GM12878 (cell line): ENCODE data around the gene DEF6. TPM values are rescaled to one million over a fixed set of nuclear protein-coding genes. Genes with fewer than 3 reads are reported as not detected.

Experiments
- ATAC-seq: fragments of 200-7000 bp; cut with Tn5 transposase; 3 replicates; pipeline ENCODE4 v1.9.1; 2020; ENCODE audit warnings: mild to moderate bottlenecking, moderate library complexity
- BruUV-seq: library from RNA; stranded (reverse); fragments of 400-500 nt; replicated peaks from 2 replicates; lab custom pipeline; 2021; lab: Mats Ljungman, UMichigan
- CTCF ChIA-PET: fragments of 300-600 bp; sonication (Branson Sonifier 250); formaldehyde crosslinking; extraction: SDS; loops from one replicate; lab custom pipeline; 2021; ENCODE audit warnings: inconsistent platforms; lab: Yijun Ruan, JAX
- POLR2A ChIA-PET: fragments of 350-600 bp; formaldehyde crosslinking; extraction: SDS; loops from one replicate; lab custom pipeline; 2021; ENCODE audit warnings: inconsistent platforms; lab: Charles Lee
- RAD21 ChIA-PET: fragments of 300-600 bp; sonication (Branson Sonifier 250); formaldehyde crosslinking; loops from one replicate; lab custom pipeline; 2023; ENCODE audit warnings: antibody characterized with exemption; ENCODE audit not compliant: unreplicated experiment; lab: Charles Lee
- SMC1A ChIA-PET: fragments of 300-600 bp; sonication (Branson Sonifier 250); formaldehyde crosslinking; loops from one replicate; lab custom pipeline; 2023; ENCODE audit not compliant: unreplicated experiment, uncharacterized antibody; lab: Charles Lee
- DNase-seq: peaks from one replicate; pipeline ENCODE4 v3.0.0-alpha.2; 2011; ENCODE audit warnings: low read depth, low spot score
- FAIRE-seq: peaks from 3 replicates; lab custom pipeline; 2011; peaks lifted over from hg19 to GRCh38; lab: Jason Lieb, UNC
- H2AFZ ChIP-seq: 2 replicates; pipeline ENCODE4 v1.6.0; 2011; ENCODE audit warnings: low read depth, low read length, control low read depth; ENCODE audit not compliant: control insufficient read depth
- H3K27ac ChIP-seq: 2 replicates; pipeline ENCODE4 v1.5.1; 2011; ENCODE audit warnings: control low read depth; ENCODE audit not compliant: control insufficient read depth, insufficient read depth
- H3K27me3 ChIP-seq, 2 experiments: replicated peaks in 1 of 2; 2 replicates each; pipeline versions ENCODE4 v1.6.0 to v1.6.1; 2011; ENCODE audit warnings: low read length in 1 of 2; ENCODE audit not compliant: control insufficient read depth in 2 of 2, insufficient read depth in 2 of 2
- H3K36me3 ChIP-seq, 2 experiments: 2 replicates each; pipeline ENCODE4 v1.5.1; 2011; ENCODE audit warnings: low read length in 1 of 2; ENCODE audit not compliant: control insufficient read depth in 2 of 2, insufficient read depth in 2 of 2
- H3K4me1 ChIP-seq: 2 replicates; pipeline ENCODE4 v1.6.1; 2011; ENCODE audit warnings: mild to moderate bottlenecking, low read length, moderate library complexity, mixed read lengths; ENCODE audit not compliant: control insufficient read depth, insufficient read depth
- H3K4me2 ChIP-seq: 2 replicates; pipeline ENCODE4 v1.6.0; 2011; ENCODE audit warnings: control low read depth; ENCODE audit not compliant: control insufficient read depth, insufficient read depth
- H3K4me3 ChIP-seq: fragments of 200-600 bp; sonication (generic); 2 replicates; pipeline ENCODE4 v1.5.1; 2016
- H3K79me2 ChIP-seq: 2 replicates; pipeline ENCODE4 v1.6.0; 2011; ENCODE audit warnings: low read length; ENCODE audit not compliant: control insufficient read depth, insufficient read depth
- H3K9ac ChIP-seq: 2 replicates; pipeline ENCODE4 v1.8.0; 2011; ENCODE audit warnings: low read length, control low read depth, mixed read lengths; ENCODE audit not compliant: control insufficient read depth, insufficient read depth
- H3K9me3 ChIP-seq: replicated peaks from 3 replicates; pipeline ENCODE4 v1.5.1; 2011; ENCODE audit warnings: mild to moderate bottlenecking, low read length; ENCODE audit not compliant: control insufficient read depth, insufficient read depth
- H4K20me1 ChIP-seq: 2 replicates; pipeline ENCODE4 v1.6.0; 2011; ENCODE audit not compliant: control insufficient read depth, insufficient read depth
- CBX3 ChIP-seq: fragments of 200-600 bp; sonication (generic); IDR thresholded peaks from 2 replicates; pipeline ENCODE4 v1.6.1; 2016; ENCODE audit warnings: low read depth, borderline replicate concordance
- E2F4 ChIP-seq: IDR thresholded peaks from 2 replicates; pipeline ENCODE4 v1.6.1; 2012; ENCODE audit warnings: low read depth, low read length, improper control_type of control experiment
- HCFC1 ChIP-seq: fragments of 150-350 bp; IDR thresholded peaks from 2 replicates; pipeline ENCODE4 v1.6.1; 2014; ENCODE audit warnings: low read length
- IRF5 ChIP-seq: fragments of 450-650 bp; IDR thresholded peaks from 2 replicates; pipeline ENCODE4 v1.6.1; 2017; ENCODE audit warnings: borderline replicate concordance
- KDM1A ChIP-seq: fragments of 200-600 bp; sonication (generic); IDR thresholded peaks from 2 replicates; pipeline ENCODE4 v1.6.1; 2016; ENCODE audit warnings: borderline replicate concordance
- KLF5 ChIP-seq: fragments of 450-650 bp; IDR thresholded peaks from 2 replicates; pipeline ENCODE4 v1.6.1; 2014; ENCODE audit warnings: mild to moderate bottlenecking; ENCODE audit not compliant: partially characterized antibody
- MYB ChIP-seq: fragments of 150-350 bp; IDR thresholded peaks from 2 replicates; pipeline ENCODE4 v1.6.1; 2014; ENCODE audit warnings: mild to moderate bottlenecking, low read depth, low read length, borderline replicate concordance
- POLR2AphosphoS5 ChIP-seq: IDR thresholded peaks from 2 replicates; pipeline ENCODE4 v1.6.1; 2011; ENCODE audit warnings: mild to moderate bottlenecking, low read length, inconsistent platforms
- RCOR1 ChIP-seq: conservative IDR thresholded peaks from 2 replicates; pipeline ENCODE4 v1.6.1; 2012; ENCODE audit warnings: low read depth, low read length, improper control_type of control experiment
- TCF3 ChIP-seq: IDR thresholded peaks from 2 replicates; pipeline ENCODE4 v1.6.1; 2012; ENCODE audit warnings: low read depth, mild to moderate bottlenecking, low read length, borderline replicate concordance; ENCODE audit not compliant: insufficient read depth
- TCF7 ChIP-seq: IDR thresholded peaks from 2 replicates; pipeline ENCODE4 v1.6.1; 2014; ENCODE audit warnings: antibody characterized with exemption, borderline replicate concordance
- USF2 ChIP-seq: IDR thresholded peaks from 2 replicates; pipeline ENCODE4 v1.6.1; 2011; ENCODE audit warnings: low read depth, low read length, improper control_type of control experiment, borderline replicate concordance
- YBX1 ChIP-seq: fragments of 450-650 bp; IDR thresholded peaks from 2 replicates; pipeline ENCODE4 v1.6.1; 2016; ENCODE audit warnings: antibody characterized with exemption
- ZNF207 ChIP-seq: fragments of 450-650 bp; IDR thresholded peaks from 2 replicates; pipeline ENCODE4 v1.6.1; 2014; ENCODE audit warnings: antibody characterized with exemption, mild to moderate bottlenecking, borderline replicate concordance
- ZNF274 ChIP-seq: IDR thresholded peaks from one replicate; pipeline ENCODE4 v1.8.0; 2011; ENCODE audit not compliant: insufficient read length, insufficient read depth
- ZSCAN29 ChIP-seq: fragments of 450-650 bp; IDR thresholded peaks from 2 replicates; pipeline ENCODE4 v1.6.1; 2017; ENCODE audit warnings: mild to moderate bottlenecking, moderate library complexity
- WGBS: methylation state at CpG from one replicate; pipeline ENCODE4 v1.1.6; 2016; ENCODE audit warnings: low lambda C conversion rate; ENCODE audit not compliant: insufficient replicate concordance, insufficient coverage; ENCODE audit errors: missing lambda C conversion rate; 5-methylcytosine and 5-hydroxymethylcytosine counted together
- in situ Hi-C: fragments of 300-500 bp; cut with MboI; formaldehyde crosslinking; loops from 9 replicates; pipeline ENCODE4 v1.14.3; 2018; ENCODE audit warnings: mixed read lengths
- intact Hi-C: fragments of 100-400 bp; cut with micrococcal nuclease; formaldehyde crosslinking; loops from one replicate; pipeline ENCODE4 v1.14.2; 2022; ENCODE audit not compliant: unreplicated experiment
- polyA plus RNA-seq, 11 experiments: library from polyadenylated mRNA; depleted of rRNA in 4 of 11; unstranded in 6 of 11; stranded (reverse) in 5 of 11; fragments of >200 nt; fragmentation: Nextera tagmentation in 4 of 11; fragmentation: Illumina TruSeq in 1 of 11; extraction: Ambion mirVana in 4 of 11; extraction: Trizol in 1 of 11; gene quantifications; 1 replicate in 1 of 11; 2 replicates in 10 of 11; pipeline versions ENCODE4 v1.2.1 to v1.2.3, GENCODE V29; 2011 to 2016; ENCODE audit warnings: inconsistent platforms in 2 of 11, missing spikeins in 2 of 11, low read depth in 1 of 11
- total RNA-seq, 4 experiments: library from RNA; depleted of rRNA in 3 of 4; stranded (reverse); fragments of >200 nt in 3 of 4; fragmentation: Illumina TruSeq in 1 of 4; extraction: Trizol in 1 of 4; gene quantifications; 2 replicates each; pipeline versions ENCODE4 v1.2.1 to v1.2.3, GENCODE V29; 2013 to 2021

DEF6 gene
- total and polyA plus RNA-seq, 10 of the 15 experiments (the other 5 are each of a cell fraction or from before 2014, with no cell fraction given): 3.3 to 69.5 (median 48.8) TPM

GRCh38 chr6:35287671-35288396, 9.8 kb upstream of the DEF6 start:
- ChIA-PET POLR2A (interaction anchor here (0.5 to 1.1 kb wide), 2 partner anchors 8 to 19 kb away, joined by 3 to 4 read pairs; no protein-coding TSS in a partner anchor), SMC1A (interaction anchor here (1.4 kb wide), 1 partner anchor 11 kb away, joined by 3 read pairs; no protein-coding TSS in a partner anchor)

GRCh38 chr6:35288834-35289233, 8.8 kb upstream of the DEF6 start:
- peaks cover 5 to 27% of the 10 kb centered on the region in 2 experiments for H3K36me3 ChIP-seq
- H3K79me2 ChIP-seq: no peaks in the 10 kb centered on the region
- intact Hi-C loops (no loop called here), in situ Hi-C loops (no loop called here)
- no peak overlapping the region for H3K9ac ChIP-seq
- no TSS peak for BruUV-seq
- no peaks in the 10 kb centered on the region for H3K4me1 ChIP-seq
- FAIRE-seq: no peak
- H3K9me3 ChIP-seq: no peaks in the 10 kb centered on the region
- DNase-seq: no peak
- no peak overlapping the region for H2AFZ ChIP-seq
- no peaks in the 10 kb centered on the region for H4K20me1 ChIP-seq
- SMC1A ChIA-PET: no interaction called here
- no peak overlapping the region for H3K27ac ChIP-seq
- H3K4me2 ChIP-seq: no peak overlapping the region
- WGBS: 81% methylated on average over 4 of the region's 4 CpGs
- POLR2A ChIA-PET: interaction anchor here (0.8 kb wide), 1 partner anchor 21 kb away, joined by 3 read pairs; no protein-coding TSS in a partner anchor
- no peaks in the 10 kb centered on the region for H3K27me3 ChIP-seq
- CTCF ChIA-PET: interaction anchor here (0.9 to 4.3 kb wide), 4 partner anchors 8 to 40 kb away, joined by 3 to 19 read pairs (median 6); partner anchors contain the start of gene DEF6
- ATAC-seq: no peak
- TF ChIP-seq E2F4: no peak
- TF ChIP-seq MYB: no peak
- TF ChIP-seq USF2: no peak
- no peak for TF ChIP-seq HCFC1
- TF ChIP-seq RCOR1: no peak
- no peak for TF ChIP-seq KDM1A
- TF ChIP-seq TCF3: no peak
- TF ChIP-seq ZSCAN29: no peak
- TF ChIP-seq CBX3: no peak
- no peak for TF ChIP-seq ZNF207
- TF ChIP-seq IRF5: no peak
- H3K4me3 ChIP-seq: no peak overlapping the region
- RAD21 ChIA-PET: interaction anchor here (1.0 kb wide), 1 partner anchor 33 kb away, joined by 3 read pairs; no protein-coding TSS in a partner anchor

More at GRCh38 chr6:35287671-35288396, 9.8 kb upstream of the DEF6 start:
- Histone ChIP-seq H3K4me3 (no peak overlapping the region), H3K79me2 (no peaks in the 10 kb centered on the region), H3K9me3 (no peaks in the 10 kb centered on the region), H2AFZ (no peak overlapping the region), H3K9ac (no peak overlapping the region), H3K4me1 (no peaks in the 10 kb centered on the region), H3K27me3 (no peaks in the 10 kb centered on the region), H3K27ac (no peak overlapping the region), H3K36me3 (peaks cover 5 to 25% of the 10 kb centered on the region in 2 experiments), H4K20me1 (no peaks in the 10 kb centered on the region), H3K4me2 (no peak overlapping the region)
- ChIA-PET RAD21 (interaction anchor here (1.0 kb wide), 1 partner anchor 32 kb away, joined by 3 read pairs; no protein-coding TSS in a partner anchor), CTCF (interaction anchor here (0.6 to 4.3 kb wide), 5 partner anchors 9 to 162 kb away, joined by 3 to 22 read pairs (median 4); partner anchors contain the start of genes DEF6 and PPARD)
- in situ Hi-C loops: no loop called here
- no peak for FAIRE-seq
- TF ChIP-seq TCF7 (no peak), KLF5 (no peak), POLR2AphosphoS5 (no peak), YBX1 (no peak), ZNF274 (no peak)
- intact Hi-C loops: no loop called here
- ATAC-seq: no peak
- WGBS: 95% methylated on average over 12 of the region's 12 CpGs
- DNase-seq: no peak
- BruUV-seq: no TSS peak
